ENCODE results near the gene GRIK4. TPM values are rescaled to one million over a fixed set of nuclear protein-coding genes. Genes with fewer than 3 reads are reported as not detected.

GRIK4 gene
- total RNA-seq, 1 donor from 2014 or later: 2.2 TPM

DNA sequence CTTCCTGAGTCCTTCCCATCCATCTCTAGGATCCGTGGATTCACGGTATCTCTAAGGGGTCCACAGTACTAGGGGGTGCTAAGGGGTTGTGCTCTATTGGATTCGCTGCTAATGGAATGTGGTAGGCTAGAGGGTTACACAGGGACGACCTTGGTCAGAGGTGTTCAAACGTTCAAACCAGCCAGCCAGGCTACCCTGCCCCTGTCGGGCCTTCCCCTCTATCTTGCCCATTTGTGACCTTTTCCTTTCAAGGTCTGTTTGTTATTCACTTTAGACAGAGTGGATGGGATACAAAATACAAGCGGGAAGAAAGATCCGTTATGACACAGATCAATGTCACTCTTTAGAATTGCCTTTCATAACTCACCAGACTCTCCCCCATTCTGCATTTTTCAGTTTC lies 306.5 kb downstream of the GRIK4 start:
- no peaks in the 10 kb centered on the region for H3K9me3 Mint-ChIP-seq
- peaks cover 48% of the 10 kb centered on the region for H3K27me3 Mint-ChIP-seq (ENCODE audit: low read depth)
- H3K27ac Mint-ChIP-seq: no peak overlapping the region
- DNase-seq (ENCODE audit: low spot score in 2 of 2, unreplicated experiment in 2 of 2): no peak
- TF ChIP-seq, protein P1, sequence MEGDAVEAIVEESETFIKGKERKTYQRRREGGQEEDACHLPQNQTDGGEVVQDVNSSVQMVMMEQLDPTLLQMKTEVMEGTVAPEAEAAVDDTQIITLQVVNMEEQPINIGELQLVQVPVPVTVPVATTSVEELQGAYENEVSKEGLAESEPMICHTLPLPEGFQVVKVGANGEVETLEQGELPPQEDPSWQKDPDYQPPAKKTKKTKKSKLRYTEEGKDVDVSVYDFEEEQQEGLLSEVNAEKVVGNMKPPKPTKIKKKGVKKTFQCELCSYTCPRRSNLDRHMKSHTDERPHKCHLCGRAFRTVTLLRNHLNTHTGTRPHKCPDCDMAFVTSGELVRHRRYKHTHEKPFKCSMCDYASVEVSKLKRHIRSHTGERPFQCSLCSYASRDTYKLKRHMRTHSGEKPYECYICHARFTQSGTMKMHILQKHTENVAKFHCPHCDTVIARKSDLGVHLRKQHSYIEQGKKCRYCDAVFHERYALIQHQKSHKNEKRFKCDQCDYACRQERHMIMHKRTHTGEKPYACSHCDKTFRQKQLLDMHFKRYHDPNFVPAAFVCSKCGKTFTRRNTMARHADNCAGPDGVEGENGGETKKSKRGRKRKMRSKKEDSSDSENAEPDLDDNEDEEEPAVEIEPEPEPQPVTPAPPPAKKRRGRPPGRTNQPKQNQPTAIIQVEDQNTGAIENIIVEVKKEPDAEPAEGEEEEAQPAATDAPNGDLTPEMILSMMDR (IDR thresholded peaks at IDR 0.05; ENCODE audit: unreplicated experiment): no peak
- H3K4me3 Mint-ChIP-seq: no peak overlapping the region
- peaks cover 22% of the 10 kb centered on the region for H3K4me1 Mint-ChIP-seq
- no peaks in the 10 kb centered on the region for H3K36me3 Mint-ChIP-seq

DNA sequence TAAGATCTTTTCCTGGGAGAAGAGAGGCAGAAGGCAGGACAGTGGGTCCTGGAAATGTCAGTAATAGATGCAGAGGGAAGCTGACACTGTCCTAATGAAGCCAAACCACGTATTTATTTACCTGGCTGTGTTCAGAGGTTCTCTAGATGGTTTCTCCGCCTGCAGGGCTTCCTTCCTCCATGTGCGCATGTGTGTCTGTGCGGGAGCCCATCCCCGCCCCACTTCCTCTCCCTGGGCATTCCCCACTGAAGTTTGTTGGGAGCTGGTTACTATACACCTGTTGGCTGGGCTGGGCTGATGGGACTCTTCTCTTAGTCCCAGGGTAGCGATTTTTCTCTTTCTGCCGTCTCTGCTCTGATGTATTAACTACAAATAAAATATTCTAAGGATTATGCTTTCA lies 307.5 kb downstream of the GRIK4 start:
- H3K27me3 Mint-ChIP-seq (ENCODE audit: low read depth): peaks cover 51% of the 10 kb centered on the region
- H3K4me1 Mint-ChIP-seq: peaks cover 22% of the 10 kb centered on the region
- no peaks in the 10 kb centered on the region for H3K9me3 Mint-ChIP-seq
- H3K36me3 Mint-ChIP-seq: no peaks in the 10 kb centered on the region
- no peak overlapping the region for H3K27ac Mint-ChIP-seq
- no peak overlapping the region for H3K4me3 Mint-ChIP-seq
- no peak for DNase-seq (ENCODE audit: low spot score in 2 of 2, unreplicated experiment in 2 of 2)
- TF ChIP-seq, protein P1 (IDR thresholded peaks at IDR 0.05; ENCODE audit: unreplicated experiment): no peak

DNA sequence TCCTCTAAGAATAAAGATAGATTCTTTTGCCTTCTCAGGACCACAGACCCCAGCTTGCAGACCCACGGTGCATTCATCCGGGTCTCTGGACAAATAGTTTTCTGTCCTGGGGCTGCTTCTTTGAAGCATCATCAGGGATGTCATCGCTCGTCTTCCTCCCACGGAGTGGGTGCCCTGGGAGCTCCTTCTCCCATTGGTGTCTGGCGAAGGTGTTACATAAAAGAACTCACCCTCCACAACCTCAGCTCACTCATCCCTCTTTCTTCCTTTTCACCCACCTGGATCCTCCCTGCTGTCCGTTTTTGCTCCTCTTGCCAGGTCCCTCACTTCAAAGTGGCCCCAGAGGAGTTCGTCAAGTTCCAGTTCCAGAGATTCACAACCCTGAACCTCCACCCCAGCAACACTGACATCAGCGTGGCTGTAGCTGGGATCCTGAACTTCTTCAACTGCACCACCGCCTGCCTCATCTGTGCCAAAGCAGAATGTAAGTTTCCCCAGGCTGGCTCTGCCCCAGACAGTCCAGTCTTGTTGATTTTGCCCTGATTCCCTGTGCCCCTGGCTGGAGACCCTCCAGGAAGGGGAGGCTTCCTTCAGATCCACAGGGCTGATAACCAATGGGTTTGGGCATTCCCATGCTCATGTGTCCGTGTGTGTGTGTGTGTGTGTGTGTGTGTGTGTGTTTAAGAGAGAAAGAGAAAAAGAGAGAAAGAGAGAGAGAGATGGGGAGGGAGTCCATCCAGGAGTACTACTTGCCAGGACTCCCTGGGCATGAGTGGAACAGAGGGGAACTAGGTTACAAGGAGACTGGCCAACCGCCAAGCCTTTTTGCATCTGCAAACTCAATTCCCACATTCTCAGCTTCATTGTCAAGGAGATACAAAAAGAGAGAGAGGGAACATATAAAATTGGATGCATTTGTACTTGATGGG lies 308.2 kb downstream of the GRIK4 start:
- Mint-ChIP-seq H3K27ac (no peak overlapping the region), H3K4me1 (peaks cover 22% of the 10 kb centered on the region), H3K4me3 (no peak overlapping the region), H3K27me3 (ENCODE audit: low read depth) (peaks cover 51% of the 10 kb centered on the region), H3K9me3 (no peaks in the 10 kb centered on the region), H3K36me3 (no peaks in the 10 kb centered on the region)
- no peak for DNase-seq (ENCODE audit: low spot score in 2 of 2, unreplicated experiment in 2 of 2)
- TF ChIP-seq, protein P1 (IDR thresholded peaks at IDR 0.05; ENCODE audit: unreplicated experiment): no peak

DNA sequence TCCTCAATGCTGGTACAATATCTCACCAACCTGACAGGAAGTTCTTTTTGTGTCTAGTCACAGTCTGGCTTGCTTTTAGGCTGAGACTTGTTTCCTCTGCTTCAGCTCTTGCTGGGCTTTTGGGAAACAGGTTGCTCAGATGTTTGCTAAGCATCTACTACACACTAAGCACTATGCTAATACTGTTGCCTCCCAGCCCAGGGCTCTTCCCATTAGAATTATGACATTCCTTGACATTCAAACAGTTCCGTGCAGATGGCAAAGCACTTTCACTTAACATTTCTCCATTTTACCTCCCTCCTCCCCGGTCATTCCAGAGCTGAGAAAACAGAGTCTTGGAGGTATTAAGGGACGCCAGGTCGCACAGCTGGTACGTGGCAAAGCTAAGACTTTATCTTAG lies 311.6 kb downstream of the GRIK4 start:
- TF ChIP-seq, protein P1 (IDR thresholded peaks at IDR 0.05; ENCODE audit: unreplicated experiment): no peak
- H3K27ac Mint-ChIP-seq: no peak overlapping the region
- H3K4me3 Mint-ChIP-seq: no peak overlapping the region
- H3K9me3 Mint-ChIP-seq: no peaks in the 10 kb centered on the region
- no peaks in the 10 kb centered on the region for H3K36me3 Mint-ChIP-seq
- H3K4me1 Mint-ChIP-seq: no peaks in the 10 kb centered on the region
- DNase-seq (ENCODE audit: low spot score in 2 of 2, unreplicated experiment in 2 of 2): no peak
- peaks cover 43% of the 10 kb centered on the region for H3K27me3 Mint-ChIP-seq (ENCODE audit: low read depth)

DNA sequence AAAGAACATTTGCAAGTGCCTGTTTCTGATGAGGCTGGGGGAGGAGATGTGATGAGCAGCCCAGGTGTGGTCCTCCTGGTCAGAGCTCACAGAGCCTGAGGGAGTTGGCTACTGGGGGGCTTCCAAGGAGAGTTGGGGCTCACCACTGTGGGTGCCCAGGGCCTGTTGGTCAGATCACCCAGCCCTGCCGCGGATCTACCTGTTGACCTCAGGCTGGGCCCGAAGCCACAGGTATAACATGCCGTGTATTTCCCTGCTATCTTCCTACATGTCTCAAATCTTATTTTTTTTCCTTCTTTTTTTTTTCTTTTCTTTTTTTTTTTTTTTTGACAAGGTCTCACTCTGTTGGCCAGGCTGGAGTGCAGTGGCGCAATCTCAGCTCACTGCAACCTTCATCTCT lies 312.7 kb downstream of the GRIK4 start:
- Mint-ChIP-seq H3K4me1 (no peaks in the 10 kb centered on the region), H3K36me3 (no peaks in the 10 kb centered on the region), H3K27me3 (ENCODE audit: low read depth) (peaks cover 40% of the 10 kb centered on the region), H3K9me3 (no peaks in the 10 kb centered on the region), H3K27ac (no peak overlapping the region), H3K4me3 (no peak overlapping the region)
- TF ChIP-seq, protein P1 (IDR thresholded peaks at IDR 0.05; ENCODE audit: unreplicated experiment): no peak
- DNase-seq (ENCODE audit: low spot score in 2 of 2, unreplicated experiment in 2 of 2): no peak

Data from mesothelial cell of epicardium (in vitro differentiated cells).